Esophagus muscularis mucosa (tissue), 3 donors: ENCODE measurements around the gene CCNL1.

Experiments
- POLR2A ChIP-seq: fragments of 450-650 bp; IDR thresholded peaks from one replicate; pipeline ENCODE4 v1.6.1; 2017; ENCODE audit warnings: antibody characterized with exemption, moderate library complexity, mild to moderate bottlenecking, low read depth
- TF ChIP-seq, protein P1 (sequence below), 3 experiments: fragments of 200-600 bp in 2 of 3; fragments of 450-650 bp in 1 of 3; sonication (generic) in 2 of 3; IDR thresholded peaks; one replicate each; pipeline ENCODE4 v1.5.1; 2017 to 2019; ENCODE audit warnings: antibody characterized with exemption in 3 of 3, mild to moderate bottlenecking in 2 of 3, moderate library complexity in 1 of 3

DNA sequence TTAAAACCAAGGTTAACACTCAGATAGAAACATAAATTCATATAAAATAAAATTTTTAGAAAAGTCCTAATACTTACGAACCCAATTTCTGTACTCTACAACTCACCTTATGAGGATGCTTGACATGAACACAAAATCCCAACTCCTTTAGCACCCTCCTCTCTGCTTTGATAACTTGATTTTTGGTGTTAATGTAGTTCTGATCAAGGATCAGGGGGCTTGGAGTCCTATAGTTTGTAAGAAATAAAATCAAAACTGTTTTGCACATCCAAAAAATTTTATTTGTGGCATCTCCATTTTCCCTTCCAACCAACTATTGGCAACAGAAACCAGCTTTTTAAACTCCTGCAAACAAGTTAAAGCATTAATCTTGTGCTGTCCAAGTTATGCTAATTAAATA is 7.0 kb downstream of the CCNL1 start:
- TF ChIP-seq POLR2A: no peak
- TF ChIP-seq, protein P1, sequence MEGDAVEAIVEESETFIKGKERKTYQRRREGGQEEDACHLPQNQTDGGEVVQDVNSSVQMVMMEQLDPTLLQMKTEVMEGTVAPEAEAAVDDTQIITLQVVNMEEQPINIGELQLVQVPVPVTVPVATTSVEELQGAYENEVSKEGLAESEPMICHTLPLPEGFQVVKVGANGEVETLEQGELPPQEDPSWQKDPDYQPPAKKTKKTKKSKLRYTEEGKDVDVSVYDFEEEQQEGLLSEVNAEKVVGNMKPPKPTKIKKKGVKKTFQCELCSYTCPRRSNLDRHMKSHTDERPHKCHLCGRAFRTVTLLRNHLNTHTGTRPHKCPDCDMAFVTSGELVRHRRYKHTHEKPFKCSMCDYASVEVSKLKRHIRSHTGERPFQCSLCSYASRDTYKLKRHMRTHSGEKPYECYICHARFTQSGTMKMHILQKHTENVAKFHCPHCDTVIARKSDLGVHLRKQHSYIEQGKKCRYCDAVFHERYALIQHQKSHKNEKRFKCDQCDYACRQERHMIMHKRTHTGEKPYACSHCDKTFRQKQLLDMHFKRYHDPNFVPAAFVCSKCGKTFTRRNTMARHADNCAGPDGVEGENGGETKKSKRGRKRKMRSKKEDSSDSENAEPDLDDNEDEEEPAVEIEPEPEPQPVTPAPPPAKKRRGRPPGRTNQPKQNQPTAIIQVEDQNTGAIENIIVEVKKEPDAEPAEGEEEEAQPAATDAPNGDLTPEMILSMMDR (IDR thresholded peaks at IDR 0.05): no peak
